Esophagus muscularis mucosa (tissue), 3 donors: ENCODE data around the gene GABRA5.

Experiments used
- POLR2A ChIP-seq: fragments of 450-650 bp; IDR thresholded peaks from one replicate; pipeline ENCODE4 v1.6.1; 2017; ENCODE audit warnings: antibody characterized with exemption, moderate library complexity, mild to moderate bottlenecking, low read depth
- POLR2AphosphoS5 ChIP-seq, 2 donors: sonication (generic); formaldehyde crosslinking; IDR thresholded peaks; one replicate each; pipeline ENCODE4 v1.6.1; 2017; ENCODE audit warnings: antibody characterized with exemption in 2 of 2
- TF ChIP-seq, protein P1 (sequence below), 3 experiments: fragments of 200-600 bp in 2 of 3; fragments of 450-650 bp in 1 of 3; sonication (generic) in 2 of 3; IDR thresholded peaks; one replicate each; pipeline ENCODE4 v1.5.1; 2017 to 2019; ENCODE audit warnings: antibody characterized with exemption in 3 of 3, mild to moderate bottlenecking in 2 of 3, moderate library complexity in 1 of 3

DNA sequence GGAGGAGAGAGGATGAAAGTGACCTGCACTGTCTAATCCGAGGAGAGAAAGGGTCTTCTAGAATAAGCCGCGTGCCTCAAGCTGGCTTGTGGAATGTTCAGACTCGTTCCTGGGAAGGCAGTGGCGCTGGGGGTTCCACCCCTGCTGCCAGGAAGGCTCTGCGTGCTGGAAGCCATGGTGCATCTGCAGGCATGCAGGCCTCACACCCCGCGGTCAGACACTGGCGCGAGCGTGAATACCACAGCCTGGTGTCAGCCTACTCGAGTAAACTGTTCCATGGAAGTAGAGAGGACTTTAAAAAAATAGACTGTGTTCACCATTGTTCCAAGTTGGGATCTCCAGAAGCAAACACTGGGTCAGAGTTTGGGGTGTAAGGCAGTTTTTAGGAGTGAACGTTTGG, 78.2 kb downstream of the GABRA5 start:
- no peak for TF ChIP-seq POLR2A
- TF ChIP-seq, protein P1, sequence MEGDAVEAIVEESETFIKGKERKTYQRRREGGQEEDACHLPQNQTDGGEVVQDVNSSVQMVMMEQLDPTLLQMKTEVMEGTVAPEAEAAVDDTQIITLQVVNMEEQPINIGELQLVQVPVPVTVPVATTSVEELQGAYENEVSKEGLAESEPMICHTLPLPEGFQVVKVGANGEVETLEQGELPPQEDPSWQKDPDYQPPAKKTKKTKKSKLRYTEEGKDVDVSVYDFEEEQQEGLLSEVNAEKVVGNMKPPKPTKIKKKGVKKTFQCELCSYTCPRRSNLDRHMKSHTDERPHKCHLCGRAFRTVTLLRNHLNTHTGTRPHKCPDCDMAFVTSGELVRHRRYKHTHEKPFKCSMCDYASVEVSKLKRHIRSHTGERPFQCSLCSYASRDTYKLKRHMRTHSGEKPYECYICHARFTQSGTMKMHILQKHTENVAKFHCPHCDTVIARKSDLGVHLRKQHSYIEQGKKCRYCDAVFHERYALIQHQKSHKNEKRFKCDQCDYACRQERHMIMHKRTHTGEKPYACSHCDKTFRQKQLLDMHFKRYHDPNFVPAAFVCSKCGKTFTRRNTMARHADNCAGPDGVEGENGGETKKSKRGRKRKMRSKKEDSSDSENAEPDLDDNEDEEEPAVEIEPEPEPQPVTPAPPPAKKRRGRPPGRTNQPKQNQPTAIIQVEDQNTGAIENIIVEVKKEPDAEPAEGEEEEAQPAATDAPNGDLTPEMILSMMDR (IDR thresholded peaks at IDR 0.05): no peak
- TF ChIP-seq POLR2AphosphoS5 (IDR thresholded peaks at IDR 0.05): no peak
